ENCODE results near the gene FAM53A. TPM values are rescaled to one million over a fixed set of nuclear protein-coding genes. Genes with fewer than 3 reads are reported as not detected.
A peak's percentile ranks its signal among the peaks of the same experiment; 100 is the strongest.

Gene FAM53A
- total and polyA plus RNA-seq, 8 donors = 0.73 to 2.8 (median 1.8) TPM; not detected in 4

DNA sequence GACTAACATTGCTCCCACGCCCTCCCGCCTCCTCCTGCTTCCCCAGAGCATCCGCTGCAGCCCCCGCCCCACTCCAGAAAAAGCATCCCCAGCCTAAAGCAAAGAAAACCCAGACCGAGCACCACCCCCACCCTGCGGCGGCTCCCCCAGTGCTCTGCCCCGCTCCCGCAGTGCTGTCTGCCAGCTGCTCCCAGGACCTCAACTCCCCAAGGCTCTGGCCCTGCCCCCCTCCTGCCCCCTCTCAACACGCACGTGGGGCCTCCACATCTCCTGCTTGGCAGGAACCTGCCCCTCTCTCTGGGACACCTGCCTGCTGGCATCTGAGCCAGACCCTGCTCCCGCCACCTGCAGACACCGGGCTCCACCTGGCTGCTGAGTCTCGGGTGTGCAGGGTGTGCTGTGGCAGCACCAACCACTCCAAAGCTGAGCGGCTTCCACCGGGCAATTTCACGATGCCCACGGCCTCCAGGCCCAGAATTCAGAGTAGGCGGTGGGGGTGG lies 79.4 kb downstream of the FAM53A start:
- H3K4me3 ChIP-seq = peak overlapping the region in 1 of 4 donors; percentile 13
- H3K27me3 ChIP-seq = peaks cover 0 to 92% (median 20%) of the 10 kb centered on the region in 3 donors
- H3K9me3 ChIP-seq = no peaks in the 10 kb centered on the region
- intact Hi-C loops (cut with DNase I; ENCODE audit: low total_unique reads) = no loop called here
- 25 to 40% (median 33%) methylated on average over 7 to 19 of the region's 19 CpGs for WGBS, 5 donors
- TF ChIP-seq POLR2AphosphoS5 (IDR thresholded peaks at IDR 0.05) = no peak
- TF ChIP-seq, protein P1, sequence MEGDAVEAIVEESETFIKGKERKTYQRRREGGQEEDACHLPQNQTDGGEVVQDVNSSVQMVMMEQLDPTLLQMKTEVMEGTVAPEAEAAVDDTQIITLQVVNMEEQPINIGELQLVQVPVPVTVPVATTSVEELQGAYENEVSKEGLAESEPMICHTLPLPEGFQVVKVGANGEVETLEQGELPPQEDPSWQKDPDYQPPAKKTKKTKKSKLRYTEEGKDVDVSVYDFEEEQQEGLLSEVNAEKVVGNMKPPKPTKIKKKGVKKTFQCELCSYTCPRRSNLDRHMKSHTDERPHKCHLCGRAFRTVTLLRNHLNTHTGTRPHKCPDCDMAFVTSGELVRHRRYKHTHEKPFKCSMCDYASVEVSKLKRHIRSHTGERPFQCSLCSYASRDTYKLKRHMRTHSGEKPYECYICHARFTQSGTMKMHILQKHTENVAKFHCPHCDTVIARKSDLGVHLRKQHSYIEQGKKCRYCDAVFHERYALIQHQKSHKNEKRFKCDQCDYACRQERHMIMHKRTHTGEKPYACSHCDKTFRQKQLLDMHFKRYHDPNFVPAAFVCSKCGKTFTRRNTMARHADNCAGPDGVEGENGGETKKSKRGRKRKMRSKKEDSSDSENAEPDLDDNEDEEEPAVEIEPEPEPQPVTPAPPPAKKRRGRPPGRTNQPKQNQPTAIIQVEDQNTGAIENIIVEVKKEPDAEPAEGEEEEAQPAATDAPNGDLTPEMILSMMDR (IDR thresholded peaks at IDR 0.05) = peak in 2 of 7 experiments; percentile 13 to 51
- peaks cover 0 to 10% (median 3%) of the 10 kb centered on the region in 4 donors for H3K4me1 ChIP-seq
- H3K36me3 ChIP-seq = no peaks in the 10 kb centered on the region
- DNase-seq = peak; percentile 58 to 65
- no peak overlapping the region for H3K27ac ChIP-seq

DNA sequence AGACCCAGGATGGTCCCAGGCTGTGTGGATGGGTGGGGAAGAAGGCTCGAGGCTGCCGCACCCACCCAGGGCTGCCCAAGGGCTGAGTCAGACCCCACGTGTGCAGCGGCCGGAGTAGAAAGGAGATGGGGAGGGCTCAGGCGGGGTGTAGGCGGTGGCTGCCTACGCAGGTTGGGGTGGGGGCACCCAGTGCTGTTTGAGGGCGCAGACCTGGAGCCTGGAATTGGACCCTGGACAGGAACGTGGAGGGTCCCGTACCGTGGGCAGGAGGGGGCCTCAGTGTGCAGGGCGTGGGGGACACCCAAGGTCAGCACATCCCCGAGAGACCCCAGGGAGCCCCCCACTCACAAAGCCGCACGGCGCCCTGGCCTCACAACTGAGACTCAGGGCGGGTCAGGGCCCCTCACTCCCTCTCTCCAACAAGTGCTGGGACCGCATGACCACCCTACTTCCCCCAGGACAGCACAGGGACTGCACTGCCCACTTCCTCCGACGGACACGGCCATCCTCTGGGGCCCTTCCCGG lies 79.9 kb downstream of the FAM53A start:
- intact Hi-C loops (cut with DNase I; ENCODE audit: low total_unique reads) = no loop called here
- no peak for TF ChIP-seq POLR2A (IDR thresholded peaks at IDR 0.05)
- no peak for TF ChIP-seq POLR2AphosphoS5 (IDR thresholded peaks at IDR 0.05)
- TF ChIP-seq, protein P1 (IDR thresholded peaks at IDR 0.05) = no peak
- no peak for TF ChIP-seq EP300 (IDR thresholded peaks at IDR 0.05)
- Histone ChIP-seq H3K27me3 (peaks cover 0 to 95% (median 20%) of the 10 kb centered on the region in 3 donors), H3K4me3 (no peak overlapping the region), H3K27ac (no peak overlapping the region), H3K9me3 (no peaks in the 10 kb centered on the region), H3K36me3 (no peaks in the 10 kb centered on the region), H3K4me1 (peaks cover 0 to 10% (median 3%) of the 10 kb centered on the region in 4 donors)
- 32 to 47% (median 46%) methylated on average over 17 to 23 of the region's 23 CpGs for WGBS, 5 donors
- peak in 1 of 2 donors; percentile 40 for DNase-seq

DNA sequence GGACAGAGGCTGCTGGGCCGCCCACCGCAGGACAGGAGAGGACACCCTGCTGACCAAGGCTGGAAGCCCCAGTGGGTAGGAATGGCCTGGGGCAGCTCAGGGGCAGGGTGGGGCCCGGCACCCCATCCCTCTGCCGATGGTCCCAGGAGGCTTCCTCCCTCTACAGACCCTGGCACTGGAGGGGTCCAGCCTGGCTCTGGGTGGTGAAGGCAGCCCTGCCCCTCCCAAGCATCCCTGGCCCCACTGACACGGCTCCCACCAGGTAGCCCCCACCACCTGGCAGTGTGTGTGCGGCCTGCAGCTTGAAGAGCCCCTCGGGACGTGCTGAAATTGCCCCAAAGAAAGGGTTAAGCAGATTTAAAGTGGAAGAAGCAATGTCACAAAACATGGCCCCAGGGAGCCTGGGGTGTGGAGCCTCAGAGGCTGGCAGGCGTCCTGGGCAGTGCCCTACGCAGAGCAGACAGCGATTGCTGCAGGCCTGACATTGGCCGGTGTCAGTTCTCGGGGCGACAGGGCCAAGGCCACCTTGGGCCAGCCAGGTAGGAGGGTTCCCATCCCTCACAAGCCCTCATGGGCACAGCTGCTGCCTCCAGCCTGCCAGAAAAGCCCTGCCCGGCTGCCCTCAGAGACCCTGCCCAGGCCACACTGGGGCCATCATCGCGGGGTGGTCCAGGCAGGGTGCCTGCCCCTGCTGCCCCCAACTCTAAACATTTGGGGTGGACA lies 80.5 kb downstream of the FAM53A start:
- TF ChIP-seq EP300 (IDR thresholded peaks at IDR 0.05) (no peak), POLR2AphosphoS5 (IDR thresholded peaks at IDR 0.05) (no peak), POLR2A (IDR thresholded peaks at IDR 0.05) (no peak)
- TF ChIP-seq, protein P1 (IDR thresholded peaks at IDR 0.05) = no peak

DNA sequence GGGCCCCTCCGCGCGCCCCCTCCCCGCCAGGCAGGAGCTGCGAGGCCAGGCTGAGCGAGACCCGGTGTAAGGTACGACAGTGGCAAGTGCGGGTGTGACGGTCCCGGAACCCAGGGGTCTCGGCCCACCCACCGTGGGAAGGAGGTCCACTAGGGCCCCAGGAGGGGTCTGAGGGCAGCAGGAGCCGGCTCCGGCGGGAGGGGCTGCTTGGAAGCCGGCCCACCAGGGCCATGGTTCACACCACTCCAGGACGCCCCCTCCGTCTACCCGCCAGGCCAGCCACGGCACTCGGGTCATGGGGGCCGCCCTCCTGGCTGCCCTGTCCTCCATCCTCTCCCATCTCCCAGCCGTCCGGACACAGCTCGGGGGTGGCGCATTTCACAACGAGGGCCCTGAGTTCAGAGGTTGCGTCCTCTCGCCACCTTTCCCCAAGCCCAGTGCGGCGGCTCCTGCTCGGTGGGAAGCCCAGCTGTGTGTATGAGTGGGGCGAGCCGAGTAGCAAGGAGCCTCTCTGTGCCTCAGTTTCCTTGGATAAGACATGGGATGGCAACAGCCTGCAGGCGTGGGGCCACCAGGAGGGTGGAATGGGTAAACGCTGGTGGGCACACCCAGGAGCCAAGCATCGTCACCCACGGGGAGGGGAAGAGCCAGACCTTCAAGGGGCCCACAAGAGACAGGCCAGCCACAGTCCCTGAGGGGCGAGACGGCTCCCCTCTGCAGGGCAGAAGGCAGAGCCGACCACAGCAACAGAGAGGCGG lies 81.3 kb downstream of the FAM53A start:
- no peaks in the 10 kb centered on the region for H3K9me3 ChIP-seq
- DNase-seq = no peak
- WGBS, 5 donors = 74 to 77% (median 75%) methylated on average over 32 to 43 of the region's 43 CpGs
- H3K4me3 ChIP-seq = no peak overlapping the region
- H3K36me3 ChIP-seq = no peaks in the 10 kb centered on the region
- TF ChIP-seq POLR2A (IDR thresholded peaks at IDR 0.05) = no peak
- no peak for TF ChIP-seq EP300 (IDR thresholded peaks at IDR 0.05)
- no peak for TF ChIP-seq POLR2AphosphoS5 (IDR thresholded peaks at IDR 0.05)
- TF ChIP-seq, protein P1 (IDR thresholded peaks at IDR 0.05) = no peak
- H3K27me3 ChIP-seq = peaks cover 0 to 95% (median 20%) of the 10 kb centered on the region in 3 donors
- no peak overlapping the region for H3K27ac ChIP-seq
- intact Hi-C loops (cut with DNase I; ENCODE audit: low total_unique reads) = no loop called here
- peaks cover 0 to 10% (median 3%) of the 10 kb centered on the region in 4 donors for H3K4me1 ChIP-seq

More for the DNA sequence above, 80.5 kb downstream of the FAM53A start:
- H3K36me3 ChIP-seq = no peaks in the 10 kb centered on the region
- intact Hi-C loops (cut with DNase I; ENCODE audit: low total_unique reads) = no loop called here
- no peak overlapping the region for H3K4me3 ChIP-seq
- no peak overlapping the region for H3K27ac ChIP-seq
- DNase-seq = no peak
- H3K4me1 ChIP-seq = peaks cover 0 to 10% (median 3%) of the 10 kb centered on the region in 4 donors
- H3K27me3 ChIP-seq = peaks cover 0 to 95% (median 20%) of the 10 kb centered on the region in 3 donors
- 63 to 80% (median 74%) methylated on average over 12 to 17 of the region's 17 CpGs for WGBS, 5 donors
- H3K9me3 ChIP-seq = no peaks in the 10 kb centered on the region
